ENCODE measurements around the gene CEND1. TPM values are rescaled to one million over a fixed set of nuclear protein-coding genes. Genes with fewer than 3 reads are reported as not detected.

The CEND1 gene
- total and polyA plus RNA-seq, 2 of the 13 experiments (the other 11 are each of a cell fraction or from before 2014, with no cell fraction given), result not detected

DNA sequence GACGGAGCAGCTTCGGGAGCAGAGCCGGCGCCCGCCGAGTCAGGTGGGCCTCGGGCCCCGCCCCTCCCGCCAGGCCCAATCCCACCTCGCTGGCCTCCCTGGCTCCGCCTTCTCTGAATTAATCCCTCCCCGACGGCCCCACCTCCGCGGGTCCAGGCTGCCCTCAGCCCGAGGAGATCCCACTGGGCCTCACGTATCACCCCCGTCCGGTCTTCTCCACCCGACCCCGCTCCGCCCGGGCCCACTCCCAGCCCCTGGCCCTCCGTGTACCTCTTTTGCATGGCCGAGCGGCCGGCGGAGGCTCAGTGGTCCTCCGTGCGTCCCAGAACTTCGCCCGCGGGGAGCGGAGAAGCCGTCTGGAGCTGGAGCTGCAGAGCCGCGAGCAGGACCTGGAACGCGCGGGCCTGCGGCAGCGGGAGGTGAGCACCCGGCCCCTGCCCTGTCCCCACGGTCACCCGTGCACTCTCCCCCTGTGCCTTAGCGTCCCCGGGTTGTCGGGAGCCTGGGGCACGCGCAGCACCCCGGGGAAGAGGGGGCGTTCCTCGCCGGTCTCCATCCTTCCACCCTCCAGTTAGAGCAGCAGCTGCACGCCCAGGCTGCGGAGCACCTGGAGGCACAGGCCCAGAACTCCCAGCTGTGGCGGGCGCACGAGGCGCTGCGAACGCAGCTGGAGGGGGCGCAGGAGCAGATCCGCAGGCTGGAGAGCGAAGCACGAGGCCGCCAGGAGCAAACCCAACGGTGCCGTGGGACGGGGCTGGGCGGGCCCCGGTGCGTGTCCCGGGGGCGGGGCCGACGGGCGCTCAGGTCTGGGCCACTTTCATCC is 40.6 kb upstream of the CEND1 start (continued):
- TF ChIP-seq PRMT3 (CRISPR knock-in tag; IDR thresholded peaks at IDR 0.05; ENCODE audit: borderline replicate concordance, low read depth), result no peak
- no peak for TF ChIP-seq ZNF782 (CRISPR knock-in tag; IDR thresholded peaks at IDR 0.05; ENCODE audit: borderline replicate concordance)
- no peak for TF ChIP-seq ZSCAN29 (CRISPR knock-in tag; conservative IDR thresholded peaks at IDR 0.05)
- TF ChIP-seq ZNF451 (CRISPR knock-in tag; IDR thresholded peaks at IDR 0.05), result peak; percentile 69; the same call in 1 of the 2 replicates
- TF ChIP-seq, protein P1, sequence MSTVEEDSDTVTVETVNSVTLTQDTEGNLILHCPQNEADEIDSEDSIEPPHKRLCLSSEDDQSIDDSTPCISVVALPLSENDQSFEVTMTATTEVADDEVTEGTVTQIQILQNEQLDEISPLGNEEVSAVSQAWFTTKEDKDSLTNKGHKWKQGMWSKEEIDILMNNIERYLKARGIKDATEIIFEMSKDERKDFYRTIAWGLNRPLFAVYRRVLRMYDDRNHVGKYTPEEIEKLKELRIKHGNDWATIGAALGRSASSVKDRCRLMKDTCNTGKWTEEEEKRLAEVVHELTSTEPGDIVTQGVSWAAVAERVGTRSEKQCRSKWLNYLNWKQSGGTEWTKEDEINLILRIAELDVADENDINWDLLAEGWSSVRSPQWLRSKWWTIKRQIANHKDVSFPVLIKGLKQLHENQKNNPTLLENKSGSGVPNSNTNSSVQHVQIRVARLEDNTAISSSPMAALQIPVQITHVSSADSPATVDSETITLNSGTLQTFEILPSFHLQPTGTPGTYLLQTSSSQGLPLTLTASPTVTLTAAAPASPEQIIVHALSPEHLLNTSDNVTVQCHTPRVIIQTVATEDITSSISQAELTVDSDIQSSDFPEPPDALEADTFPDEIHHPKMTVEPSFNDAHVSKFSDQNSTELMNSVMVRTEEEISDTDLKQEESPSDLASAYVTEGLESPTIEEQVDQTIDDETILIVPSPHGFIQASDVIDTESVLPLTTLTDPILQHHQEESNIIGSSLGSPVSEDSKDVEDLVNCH (CRISPR knock-in tag; IDR thresholded peaks at IDR 0.05), result no peak
- no peak for TF ChIP-seq NCOR1 (IDR thresholded peaks at IDR 0.05; ENCODE audit: borderline replicate concordance, low read length)
- TF ChIP-seq ZBTB7A (CRISPR knock-in tag; IDR thresholded peaks at IDR 0.05), result 0 out of 2 replicates have a peak, but pooled peaks have one; percentile 11
- TF ChIP-seq, protein P2, sequence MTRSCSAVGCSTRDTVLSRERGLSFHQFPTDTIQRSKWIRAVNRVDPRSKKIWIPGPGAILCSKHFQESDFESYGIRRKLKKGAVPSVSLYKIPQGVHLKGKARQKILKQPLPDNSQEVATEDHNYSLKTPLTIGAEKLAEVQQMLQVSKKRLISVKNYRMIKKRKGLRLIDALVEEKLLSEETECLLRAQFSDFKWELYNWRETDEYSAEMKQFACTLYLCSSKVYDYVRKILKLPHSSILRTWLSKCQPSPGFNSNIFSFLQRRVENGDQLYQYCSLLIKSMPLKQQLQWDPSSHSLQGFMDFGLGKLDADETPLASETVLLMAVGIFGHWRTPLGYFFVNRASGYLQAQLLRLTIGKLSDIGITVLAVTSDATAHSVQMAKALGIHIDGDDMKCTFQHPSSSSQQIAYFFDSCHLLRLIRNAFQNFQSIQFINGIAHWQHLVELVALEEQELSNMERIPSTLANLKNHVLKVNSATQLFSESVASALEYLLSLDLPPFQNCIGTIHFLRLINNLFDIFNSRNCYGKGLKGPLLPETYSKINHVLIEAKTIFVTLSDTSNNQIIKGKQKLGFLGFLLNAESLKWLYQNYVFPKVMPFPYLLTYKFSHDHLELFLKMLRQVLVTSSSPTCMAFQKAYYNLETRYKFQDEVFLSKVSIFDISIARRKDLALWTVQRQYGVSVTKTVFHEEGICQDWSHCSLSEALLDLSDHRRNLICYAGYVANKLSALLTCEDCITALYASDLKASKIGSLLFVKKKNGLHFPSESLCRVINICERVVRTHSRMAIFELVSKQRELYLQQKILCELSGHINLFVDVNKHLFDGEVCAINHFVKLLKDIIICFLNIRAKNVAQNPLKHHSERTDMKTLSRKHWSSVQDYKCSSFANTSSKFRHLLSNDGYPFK (CRISPR knock-in tag; IDR thresholded peaks at IDR 0.05; ENCODE audit: borderline replicate concordance), result no peak
- TF ChIP-seq ELF3 (CRISPR knock-in tag; IDR thresholded peaks at IDR 0.05), result no peak
- TF ChIP-seq TEAD3 (CRISPR knock-in tag; optimal IDR thresholded peaks at IDR 0.05; ENCODE audit: borderline replicate concordance), result peak; percentile 11
- TF ChIP-seq SCMH1 (CRISPR knock-in tag; IDR thresholded peaks at IDR 0.05; ENCODE audit: borderline replicate concordance), result no peak
- TF ChIP-seq, protein P3, sequence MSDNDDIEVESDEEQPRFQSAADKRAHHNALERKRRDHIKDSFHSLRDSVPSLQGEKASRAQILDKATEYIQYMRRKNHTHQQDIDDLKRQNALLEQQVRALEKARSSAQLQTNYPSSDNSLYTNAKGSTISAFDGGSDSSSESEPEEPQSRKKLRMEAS (IDR thresholded peaks at IDR 0.05), result peak; percentile 76; the same call in 1 of the 2 replicates
- TF ChIP-seq CREB1 (IDR thresholded peaks at IDR 0.05), result no peak
- no peak for TF ChIP-seq CREB1 (CRISPR knock-in tag; IDR thresholded peaks at IDR 0.05)
- no peak for TF ChIP-seq MYNN (CRISPR knock-in tag; IDR thresholded peaks at IDR 0.05; ENCODE audit: low read depth)
- TF ChIP-seq ZNF546 (CRISPR knock-in tag; conservative IDR thresholded peaks at IDR 0.05), result peak; percentile 77; the same call in 1 of the 2 replicates
- TF ChIP-seq SP4 (CRISPR knock-in tag; IDR thresholded peaks at IDR 0.05), result peak; percentile 56; the same call in 1 of the 2 replicates
- no peak for TF ChIP-seq ZBTB38 (CRISPR knock-in tag; IDR thresholded peaks at IDR 0.05)
- no peak; the same call in 1 of the 2 replicates for TF ChIP-seq NFKB2 (CRISPR knock-in tag; IDR thresholded peaks at IDR 0.05; ENCODE audit: borderline replicate concordance)
- TF ChIP-seq RFX5 (IDR thresholded peaks at IDR 0.05; ENCODE audit: low read depth, low read length), result no peak
- no peak for TF ChIP-seq SMARCC2 (IDR thresholded peaks at IDR 0.05)
- TF ChIP-seq GATAD2A (CRISPR knock-in tag; IDR thresholded peaks at IDR 0.05), result no peak
- 0 out of 2 replicates have a peak, but pooled peaks have one; percentile 72 for TF ChIP-seq EED (CRISPR knock-in tag; IDR thresholded peaks at IDR 0.05)
- no peak for TF ChIP-seq ASH2L (IDR thresholded peaks at IDR 0.05; ENCODE audit: insufficient read length, low read depth, low read length)
- TF ChIP-seq SRSF1 (optimal IDR thresholded peaks at IDR 0.05; ENCODE audit: low read depth, low read length), result no peak

Data from HepG2 (cell line).